HEK293 (cell line): ENCODE results near the gene USP46.

ENCODE experiments used
- GFI1B ChIP-seq: fragments of 450-650 bp; formaldehyde crosslinking; IDR thresholded peaks from 2 replicates; pipeline ENCODE4 v1.5.1; 2016; ENCODE audit warnings: missing biosample characterization, missing genetic modification characterization
- ZFP41 ChIP-seq: fragments of 450-650 bp; formaldehyde crosslinking; IDR thresholded peaks from 2 replicates; pipeline ENCODE4 v1.5.1; 2016; ENCODE audit warnings: missing biosample characterization, missing genetic modification characterization, borderline replicate concordance
- ZNF114 ChIP-seq: fragments of 450-650 bp; formaldehyde crosslinking; IDR thresholded peaks from 2 replicates; pipeline ENCODE4 v1.5.0; 2017; ENCODE audit warnings: missing biosample characterization, missing genetic modification characterization
- ZNF239 ChIP-seq: fragments of 450-650 bp; formaldehyde crosslinking; IDR thresholded peaks from 2 replicates; pipeline ENCODE4 v1.5.1; 2016; ENCODE audit warnings: missing biosample characterization, missing genetic modification characterization
- ZSCAN30 ChIP-seq: fragments of 450-650 bp; IDR thresholded peaks from 2 replicates; pipeline ENCODE4 v1.5.1; 2018; ENCODE audit warnings: missing biosample characterization, mild to moderate bottlenecking, missing genetic modification characterization, moderate library complexity
- TF ChIP-seq, protein P1 (sequence below): fragments of 450-650 bp; formaldehyde crosslinking; IDR thresholded peaks from 2 replicates; pipeline ENCODE4 v1.5.1; 2016; ENCODE audit warnings: missing biosample characterization, missing genetic modification characterization
- TF ChIP-seq, protein P2 (sequence below): fragments of 450-650 bp; formaldehyde crosslinking; IDR thresholded peaks from 2 replicates; pipeline ENCODE4 v1.5.1; 2016; ENCODE audit warnings: missing biosample characterization, missing genetic modification characterization

DNA sequence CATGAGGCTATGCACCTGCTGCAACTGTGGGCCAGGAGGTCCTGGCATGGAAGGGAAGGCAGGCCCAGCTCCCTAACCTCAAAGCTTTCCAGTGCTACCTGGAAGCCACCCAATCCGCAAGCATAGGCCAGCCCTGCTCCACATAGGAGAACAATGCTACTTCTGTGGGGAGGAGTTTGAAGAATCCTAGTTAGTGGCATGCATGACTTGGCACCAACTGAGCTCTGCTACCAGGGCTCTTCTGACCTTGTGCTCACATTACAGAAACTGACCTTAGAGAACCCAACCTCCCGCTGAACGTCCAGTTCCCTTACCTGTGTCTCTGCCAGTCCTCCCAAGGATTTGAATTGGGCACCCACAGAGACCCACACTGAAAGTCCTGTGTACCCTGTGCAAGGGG, 58.8 kb downstream of the USP46 start:
- TF ChIP-seq ZNF239 (tag by site-specific recombination), result no peak
- TF ChIP-seq, protein P1, sequence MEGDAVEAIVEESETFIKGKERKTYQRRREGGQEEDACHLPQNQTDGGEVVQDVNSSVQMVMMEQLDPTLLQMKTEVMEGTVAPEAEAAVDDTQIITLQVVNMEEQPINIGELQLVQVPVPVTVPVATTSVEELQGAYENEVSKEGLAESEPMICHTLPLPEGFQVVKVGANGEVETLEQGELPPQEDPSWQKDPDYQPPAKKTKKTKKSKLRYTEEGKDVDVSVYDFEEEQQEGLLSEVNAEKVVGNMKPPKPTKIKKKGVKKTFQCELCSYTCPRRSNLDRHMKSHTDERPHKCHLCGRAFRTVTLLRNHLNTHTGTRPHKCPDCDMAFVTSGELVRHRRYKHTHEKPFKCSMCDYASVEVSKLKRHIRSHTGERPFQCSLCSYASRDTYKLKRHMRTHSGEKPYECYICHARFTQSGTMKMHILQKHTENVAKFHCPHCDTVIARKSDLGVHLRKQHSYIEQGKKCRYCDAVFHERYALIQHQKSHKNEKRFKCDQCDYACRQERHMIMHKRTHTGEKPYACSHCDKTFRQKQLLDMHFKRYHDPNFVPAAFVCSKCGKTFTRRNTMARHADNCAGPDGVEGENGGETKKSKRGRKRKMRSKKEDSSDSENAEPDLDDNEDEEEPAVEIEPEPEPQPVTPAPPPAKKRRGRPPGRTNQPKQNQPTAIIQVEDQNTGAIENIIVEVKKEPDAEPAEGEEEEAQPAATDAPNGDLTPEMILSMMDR, result no peak
- TF ChIP-seq, protein P2, sequence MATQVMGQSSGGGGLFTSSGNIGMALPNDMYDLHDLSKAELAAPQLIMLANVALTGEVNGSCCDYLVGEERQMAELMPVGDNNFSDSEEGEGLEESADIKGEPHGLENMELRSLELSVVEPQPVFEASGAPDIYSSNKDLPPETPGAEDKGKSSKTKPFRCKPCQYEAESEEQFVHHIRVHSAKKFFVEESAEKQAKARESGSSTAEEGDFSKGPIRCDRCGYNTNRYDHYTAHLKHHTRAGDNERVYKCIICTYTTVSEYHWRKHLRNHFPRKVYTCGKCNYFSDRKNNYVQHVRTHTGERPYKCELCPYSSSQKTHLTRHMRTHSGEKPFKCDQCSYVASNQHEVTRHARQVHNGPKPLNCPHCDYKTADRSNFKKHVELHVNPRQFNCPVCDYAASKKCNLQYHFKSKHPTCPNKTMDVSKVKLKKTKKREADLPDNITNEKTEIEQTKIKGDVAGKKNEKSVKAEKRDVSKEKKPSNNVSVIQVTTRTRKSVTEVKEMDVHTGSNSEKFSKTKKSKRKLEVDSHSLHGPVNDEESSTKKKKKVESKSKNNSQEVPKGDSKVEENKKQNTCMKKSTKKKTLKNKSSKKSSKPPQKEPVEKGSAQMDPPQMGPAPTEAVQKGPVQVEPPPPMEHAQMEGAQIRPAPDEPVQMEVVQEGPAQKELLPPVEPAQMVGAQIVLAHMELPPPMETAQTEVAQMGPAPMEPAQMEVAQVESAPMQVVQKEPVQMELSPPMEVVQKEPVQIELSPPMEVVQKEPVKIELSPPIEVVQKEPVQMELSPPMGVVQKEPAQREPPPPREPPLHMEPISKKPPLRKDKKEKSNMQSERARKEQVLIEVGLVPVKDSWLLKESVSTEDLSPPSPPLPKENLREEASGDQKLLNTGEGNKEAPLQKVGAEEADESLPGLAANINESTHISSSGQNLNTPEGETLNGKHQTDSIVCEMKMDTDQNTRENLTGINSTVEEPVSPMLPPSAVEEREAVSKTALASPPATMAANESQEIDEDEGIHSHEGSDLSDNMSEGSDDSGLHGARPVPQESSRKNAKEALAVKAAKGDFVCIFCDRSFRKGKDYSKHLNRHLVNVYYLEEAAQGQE (tag by site-specific recombination), result no peak
- no peak for TF ChIP-seq GFI1B (tag by site-specific recombination)
- TF ChIP-seq ZSCAN30, result no peak
- TF ChIP-seq ZFP41 (tag by site-specific recombination), result no peak
- no peak for TF ChIP-seq ZNF114 (tag by site-specific recombination)
